GM19452 (cell line): ENCODE data around the gene CDC25C.
"Not testable (repeated sequence)": the region's sequence is repeated elsewhere in the genome, so short reads cannot be mapped to it uniquely, and the experiment has no call there.

ENCODE experiments used
- ATAC-seq: cut with Tn5 transposase; IDR thresholded peaks from one replicate; pipeline ENCODE4 v1.9.1; 2021; ENCODE audit not compliant: unreplicated experiment

CDC25C gene

GRCh38 chr5:138349852-138350562 is 18.4 kb upstream of the CDC25C start:
- ATAC-seq: no peak

GRCh38 chr5:138346889-138347288 is 15.3 kb upstream of the CDC25C start:
- no peak for ATAC-seq

- no peak for ATAC-seq
These were observed 13.5 kb upstream of the CDC25C start for GRCh38 chr5:138344887-138345622.

GRCh38 chr5:138340008-138340407 is 8.4 kb upstream of the CDC25C start:
- no peak for ATAC-seq

GRCh38 chr5:138339464-138339863 is 7.9 kb upstream of the CDC25C start:
- no peak for ATAC-seq

- ATAC-seq: no peak
These were observed 7.5 kb upstream of the CDC25C start for GRCh38 chr5:138339091-138339456.

- no peak for ATAC-seq
These were observed 6.9 kb upstream of the CDC25C start for GRCh38 chr5:138338411-138339090.

- ATAC-seq: peak; percentile 72
These were observed 6.2 kb upstream of the CDC25C start, which contains the start of gene FAM53C for GRCh38 chr5:138337685-138338410. Gene FAM53C, plus strand, starts transcription at chr5:138338266. Its CDS starts 3,070 bp downstream, at chr5:138341336.

- ATAC-seq: peak; percentile 22
These were observed 5.5 kb upstream of the CDC25C start for GRCh38 chr5:138336952-138337684.

GRCh38 chr5:138334867-138335447 is 3.4 kb upstream of the CDC25C start:
- no peak for ATAC-seq

GRCh38 chr5:138330813-138331448 is 673 bp downstream of the CDC25C start:
- ATAC-seq: no peak

- ATAC-seq: not testable (repeated sequence)
These were observed 13.4 kb downstream of the CDC25C start for GRCh38 chr5:138318211-138318610.

GRCh38 chr5:138316355-138316754 is 15.2 kb downstream of the CDC25C start:
- ATAC-seq: no peak

- ATAC-seq: no peak
These were observed 15.8 kb downstream of the CDC25C start for GRCh38 chr5:138315751-138316278.

GRCh38 chr5:138305797-138306196 is 25.8 kb downstream of the CDC25C start:
- no peak for ATAC-seq

GRCh38 chr5:138303372-138303771 is 28.2 kb downstream of the CDC25C start:
- ATAC-seq: no peak

- ATAC-seq: no peak
These were observed 42.3 kb downstream of the CDC25C start for GRCh38 chr5:138289296-138289695.

- ATAC-seq: no peak
These were observed 44.4 kb downstream of the CDC25C start for GRCh38 chr5:138287246-138287645.
